Fibroblast of skin of abdomen (primary cell): Measurements from ENCODE around the gene MACF1. TPM values are rescaled to one million over a fixed set of nuclear protein-coding genes. Genes with fewer than 3 reads are reported as not detected.
A peak's percentile ranks its signal among the peaks of the same experiment; 100 is the strongest.
"Not testable (repeated sequence)": the region's sequence is repeated elsewhere in the genome, so short reads cannot be mapped to it uniquely, and the experiment has no call there.

ENCODE experiments used
- DNase-seq: peaks from one replicate; pipeline ENCODE4 v3.0.0-alpha.2; 2013
- polyA plus RNA-seq, 2 experiments: library from polyadenylated mRNA; unstranded; fragments of 120-200 nt; gene quantifications; one replicate each; pipeline ENCODE4 v1.2.1, GENCODE V29; 2013; ENCODE audit not compliant: insufficient read length in 2 of 2

MACF1 gene
- polyA plus RNA-seq (2013, experiment 1 of 2; ENCODE audit: insufficient read length): 158 TPM
- polyA plus RNA-seq (2013, experiment 2 of 2; ENCODE audit: insufficient read length): 154 TPM

- peak; percentile 91 for DNase-seq
Observed at GRCh38 chr1:39204441-39205081, at the start of gene MACF1. MACF1 (plus strand) TSS chr1:39204695; CDS start chr1:39205023, 328 bp downstream.

- no peak for DNase-seq
Observed at GRCh38 chr1:39157304-39157703, 47.2 kb upstream of the MACF1 start.

- no peak for DNase-seq
Observed at GRCh38 chr1:39158327-39159086, 46.0 kb upstream of the MACF1 start.

GRCh38 chr1:39159224-39160036 is 45.1 kb upstream of the MACF1 start:
- DNase-seq: peak; percentile 44

GRCh38 chr1:39160703-39161102 is 43.8 kb upstream of the MACF1 start:
- no peak for DNase-seq

GRCh38 chr1:39161811-39162210 is 42.7 kb upstream of the MACF1 start:
- DNase-seq: not testable (repeated sequence)

- DNase-seq: no peak
Observed at GRCh38 chr1:39163469-39163868, 41.0 kb upstream of the MACF1 start.

GRCh38 chr1:39164256-39164655 is 40.2 kb upstream of the MACF1 start:
- DNase-seq: no peak

- DNase-seq: peak; percentile 32
Observed at GRCh38 chr1:39165049-39165448, 39.4 kb upstream of the MACF1 start.

GRCh38 chr1:39165488-39165887 is 39.0 kb upstream of the MACF1 start:
- no peak for DNase-seq

GRCh38 chr1:39167632-39168209 is 36.8 kb upstream of the MACF1 start:
- DNase-seq: no peak

- no peak for DNase-seq
Observed at GRCh38 chr1:39168301-39169080, 36.0 kb upstream of the MACF1 start.

GRCh38 chr1:39170731-39171667 is 33.5 kb upstream of the MACF1 start:
- DNase-seq: no peak

- DNase-seq: no peak
Observed at GRCh38 chr1:39173119-39173994, 31.1 kb upstream of the MACF1 start.

- DNase-seq: no peak
Observed at GRCh38 chr1:39173995-39174380, 30.5 kb upstream of the MACF1 start.

GRCh38 chr1:39174390-39175081 is 30.0 kb upstream of the MACF1 start:
- no peak for DNase-seq

- no peak for DNase-seq
Observed at GRCh38 chr1:39177706-39178105, 26.8 kb upstream of the MACF1 start.

- peak; percentile 77 for DNase-seq
Observed at GRCh38 chr1:39178541-39179431, 25.7 kb upstream of the MACF1 start.
